Lung (tissue), 12 donors: ENCODE measurements around the gene KIF22. TPM values are rescaled to one million over a fixed set of nuclear protein-coding genes. Genes with fewer than 3 reads are reported as not detected.
"Not testable (repeated sequence)": the region's sequence is repeated elsewhere in the genome, so short reads cannot be mapped to it uniquely, and the experiment has no call there.

Experiments
- ATAC-seq: fragments of 200-7000 bp; cut with Tn5 transposase; one replicate; pipeline ENCODE4 v1.9.1; 2020; ENCODE audit warnings: moderate number of reproducible peaks; ENCODE audit not compliant: insufficient read depth, low FRiP score
- DNase-seq, 3 donors: peaks; one replicate each; pipeline ENCODE4 v3.0.0-alpha.2; 2013 to 2017
- H3K27ac ChIP-seq, 2 donors: one replicate each; pipeline ENCODE4 v1.5.1; 2013; ENCODE audit warnings: mild to moderate bottlenecking in 2 of 2, moderate library complexity in 2 of 2, control low read depth in 1 of 2, inconsistent platforms in 1 of 2, low read depth in 1 of 2, low read length in 1 of 2
- H3K27me3 ChIP-seq, 3 donors: one replicate each; pipeline ENCODE4 v1.5.1; 2013; ENCODE audit warnings: low read length in 2 of 3; ENCODE audit not compliant: control insufficient read depth in 3 of 3, insufficient read depth in 3 of 3
- H3K36me3 ChIP-seq, 4 donors: one replicate each; pipeline ENCODE4 v1.5.1; 2013; ENCODE audit warnings: low read length in 4 of 4, mild to moderate bottlenecking in 1 of 4, moderate library complexity in 1 of 4; ENCODE audit not compliant: control insufficient read depth in 4 of 4, insufficient read depth in 4 of 4
- H3K4me1 ChIP-seq, 5 donors: one replicate each; pipeline ENCODE4 v1.5.1; 2013; ENCODE audit warnings: low read length in 5 of 5, mild to moderate bottlenecking in 2 of 5, moderate library complexity in 1 of 5; ENCODE audit not compliant: control insufficient read depth in 5 of 5, insufficient read depth in 5 of 5
- H3K4me3 ChIP-seq: one replicate; pipeline ENCODE4 v1.5.1; 2013; ENCODE audit warnings: mild to moderate bottlenecking, control low read depth, moderate library complexity
- H3K9ac ChIP-seq, 2 donors: one replicate each; pipeline ENCODE4 v1.5.1; 2013; ENCODE audit warnings: low read length in 2 of 2, control low read depth in 1 of 2; ENCODE audit not compliant: insufficient read depth in 1 of 2
- H3K9me3 ChIP-seq, 4 donors: one replicate each; pipeline ENCODE4 v1.5.1; 2013; ENCODE audit warnings: low read length in 3 of 4, mild to moderate bottlenecking in 1 of 4, moderate library complexity in 1 of 4; ENCODE audit not compliant: control insufficient read depth in 4 of 4, insufficient read depth in 3 of 4
- WGBS, 2 donors: extraction: QIAGEN DNeasy Blood & Tissue Kit; methylation state at CpG; one replicate each; pipeline ENCODE4 v1.1.7; 2013; 5-methylcytosine and 5-hydroxymethylcytosine counted together
- polyA plus RNA-seq, 2 donors: library from polyadenylated mRNA; stranded (reverse); fragments of 200-250 nt; gene quantifications; one replicate each; pipeline ENCODE4 v1.2.1, GENCODE V29; 2013
- total RNA-seq, 2 donors: library from RNA; depleted of rRNA in 1 of 2; stranded (reverse); fragments of >200 nt in 1 of 2; gene quantifications; one replicate each; pipeline ENCODE4 v1.2.1, GENCODE V29; 2014 to 2021
- TF ChIP-seq, protein P1 (sequence below): IDR thresholded peaks from 2 replicates; pipeline ENCODE4 v1.5.1; 2012; ENCODE audit warnings: mild to moderate bottlenecking; ENCODE audit errors: control extremely low read depth, extremely low read depth
- donor health status: control.
- donor health status: control.
- donor health status: Bipolar disorder and iron deficiency.
- donor health status: healthy.
- donor health status: DM: yes; HTN: yes; CAD: no.

Gene KIF22
- total and polyA plus RNA-seq, 4 donors, result 22.1 to 84.9 (median 25.9) TPM

- H3K9me3 ChIP-seq, result no peaks in the 10 kb centered on the region
- TF ChIP-seq, protein P1, sequence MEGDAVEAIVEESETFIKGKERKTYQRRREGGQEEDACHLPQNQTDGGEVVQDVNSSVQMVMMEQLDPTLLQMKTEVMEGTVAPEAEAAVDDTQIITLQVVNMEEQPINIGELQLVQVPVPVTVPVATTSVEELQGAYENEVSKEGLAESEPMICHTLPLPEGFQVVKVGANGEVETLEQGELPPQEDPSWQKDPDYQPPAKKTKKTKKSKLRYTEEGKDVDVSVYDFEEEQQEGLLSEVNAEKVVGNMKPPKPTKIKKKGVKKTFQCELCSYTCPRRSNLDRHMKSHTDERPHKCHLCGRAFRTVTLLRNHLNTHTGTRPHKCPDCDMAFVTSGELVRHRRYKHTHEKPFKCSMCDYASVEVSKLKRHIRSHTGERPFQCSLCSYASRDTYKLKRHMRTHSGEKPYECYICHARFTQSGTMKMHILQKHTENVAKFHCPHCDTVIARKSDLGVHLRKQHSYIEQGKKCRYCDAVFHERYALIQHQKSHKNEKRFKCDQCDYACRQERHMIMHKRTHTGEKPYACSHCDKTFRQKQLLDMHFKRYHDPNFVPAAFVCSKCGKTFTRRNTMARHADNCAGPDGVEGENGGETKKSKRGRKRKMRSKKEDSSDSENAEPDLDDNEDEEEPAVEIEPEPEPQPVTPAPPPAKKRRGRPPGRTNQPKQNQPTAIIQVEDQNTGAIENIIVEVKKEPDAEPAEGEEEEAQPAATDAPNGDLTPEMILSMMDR, result no peak
- H3K27ac ChIP-seq, result no peak overlapping the region
- no peaks in the 10 kb centered on the region for H3K27me3 ChIP-seq
- ATAC-seq (no peak), DNase-seq (no peak)
- H3K36me3 ChIP-seq, result no peaks in the 10 kb centered on the region
- no peak overlapping the region for H3K9ac ChIP-seq
- H3K4me1 ChIP-seq, result peaks cover 0 to 5% (median 1%) of the 10 kb centered on the region in 5 donors
- 95 to 98% methylated on average over 2 of the region's 2 CpGs for WGBS, 2 donors
- H3K4me3 ChIP-seq, result no peak overlapping the region
Measured at GRCh38 chr16:29784157-29784556, 6.4 kb upstream of the KIF22 start.

GRCh38 chr16:29784901-29785500, 5.5 kb upstream of the KIF22 start:
- WGBS, 2 donors, result 18 to 25% methylated on average over 38 of the region's 38 CpGs
- H3K9ac ChIP-seq, result peak overlapping the region in 1 of 2 donors; percentile 24
- ATAC-seq, result peak; percentile 83

DNA sequence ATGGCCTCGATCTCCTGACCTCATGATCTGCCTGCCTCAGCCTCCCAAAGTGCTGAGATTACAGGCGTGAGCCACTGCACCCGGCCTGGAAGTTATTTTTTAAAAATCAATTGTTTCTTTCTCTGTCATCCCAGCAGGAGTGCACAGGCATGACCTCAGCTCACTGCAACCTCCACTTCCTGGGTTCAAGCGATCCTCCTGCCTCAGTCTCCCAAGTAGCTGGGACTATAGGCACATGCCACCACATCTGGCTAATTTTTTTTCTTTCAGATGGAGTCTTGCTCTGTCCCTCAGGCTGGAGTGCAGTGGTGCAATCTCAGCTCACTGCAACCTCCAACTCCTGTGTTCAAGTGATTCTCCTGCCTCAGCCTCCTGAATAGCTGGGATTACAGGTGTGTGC, 3.4 kb upstream of the KIF22 start:
- H3K4me3 ChIP-seq, H3K9ac ChIP-seq, H3K36me3 ChIP-seq, DNase-seq, H3K27me3 ChIP-seq, ATAC-seq, H3K27ac ChIP-seq, H3K9me3 ChIP-seq: not testable (repeated sequence)
- H3K4me1 ChIP-seq, result peaks cover 4 to 24% (median 8%) of the 10 kb centered on the region in 5 donors
- WGBS, 2 donors, result 88 to 93% methylated on average over 4 of the region's 4 CpGs

More at GRCh38 chr16:29784901-29785500, 5.5 kb upstream of the KIF22 start:
- peak; percentile 72 to 77 (median 73) for DNase-seq
- peaks cover 0 to 11% (median 3%) of the 10 kb centered on the region in 5 donors for H3K4me1 ChIP-seq
- H3K36me3 ChIP-seq, result no peaks in the 10 kb centered on the region
- no peak overlapping the region for H3K27ac ChIP-seq
- no peaks in the 10 kb centered on the region for H3K9me3 ChIP-seq
- no peaks in the 10 kb centered on the region for H3K27me3 ChIP-seq
- TF ChIP-seq, protein P1, result peak; percentile 62
- H3K4me3 ChIP-seq, result no peak overlapping the region

DNA sequence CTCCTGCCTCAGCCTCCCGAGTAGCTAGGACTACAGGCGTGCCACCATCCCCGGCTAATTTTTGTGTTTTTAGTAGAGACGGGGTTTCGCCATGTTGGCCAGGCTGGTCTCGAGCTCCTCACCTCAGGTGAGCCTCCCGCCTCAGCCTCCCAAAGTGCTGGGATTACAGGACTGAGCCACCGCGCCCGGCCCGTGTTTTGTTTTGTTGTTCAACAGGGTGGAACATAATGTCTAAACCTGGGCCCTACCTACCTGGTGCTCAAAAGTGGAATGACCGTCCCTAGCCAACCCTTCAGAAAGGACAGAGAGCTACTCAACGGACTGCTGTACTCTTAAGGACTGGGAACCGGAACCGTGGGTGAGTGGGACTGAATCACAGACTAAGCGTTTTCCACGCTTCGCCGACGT, 772 bp upstream of the KIF22 start:
- peak overlapping the region; percentile 86 to 96 for H3K27ac ChIP-seq
- no peaks in the 10 kb centered on the region for H3K27me3 ChIP-seq
- peak overlapping the region; percentile 24 for H3K4me3 ChIP-seq
- ATAC-seq (peak; percentile 17), DNase-seq (no peak)
- peaks cover 4 to 28% (median 6%) of the 10 kb centered on the region in 5 donors for H3K4me1 ChIP-seq
- TF ChIP-seq, protein P1, result no peak
- H3K9ac ChIP-seq, result peak overlapping the region in 1 of 2 donors; percentile 81
- no peaks in the 10 kb centered on the region for H3K9me3 ChIP-seq
- WGBS, 2 donors, result 60 to 68% methylated on average over 20 of the region's 20 CpGs
- H3K36me3 ChIP-seq, result peaks cover 0 to 3% (median 1%) of the 10 kb centered on the region in 4 donors
